Stimulated activated CD4-positive, alpha-beta T cell treated with anti-CD3 and anti-CD28 coated beads, Interleukin-15, amount 100 ng/mL, for 24 hours (primary cell): ENCODE data around the gene ANO9.

Source experiments
- DNase-seq: peaks from one replicate; pipeline ENCODE4 v3.0.0-alpha.2; 2020

The ANO9 gene, protein sequence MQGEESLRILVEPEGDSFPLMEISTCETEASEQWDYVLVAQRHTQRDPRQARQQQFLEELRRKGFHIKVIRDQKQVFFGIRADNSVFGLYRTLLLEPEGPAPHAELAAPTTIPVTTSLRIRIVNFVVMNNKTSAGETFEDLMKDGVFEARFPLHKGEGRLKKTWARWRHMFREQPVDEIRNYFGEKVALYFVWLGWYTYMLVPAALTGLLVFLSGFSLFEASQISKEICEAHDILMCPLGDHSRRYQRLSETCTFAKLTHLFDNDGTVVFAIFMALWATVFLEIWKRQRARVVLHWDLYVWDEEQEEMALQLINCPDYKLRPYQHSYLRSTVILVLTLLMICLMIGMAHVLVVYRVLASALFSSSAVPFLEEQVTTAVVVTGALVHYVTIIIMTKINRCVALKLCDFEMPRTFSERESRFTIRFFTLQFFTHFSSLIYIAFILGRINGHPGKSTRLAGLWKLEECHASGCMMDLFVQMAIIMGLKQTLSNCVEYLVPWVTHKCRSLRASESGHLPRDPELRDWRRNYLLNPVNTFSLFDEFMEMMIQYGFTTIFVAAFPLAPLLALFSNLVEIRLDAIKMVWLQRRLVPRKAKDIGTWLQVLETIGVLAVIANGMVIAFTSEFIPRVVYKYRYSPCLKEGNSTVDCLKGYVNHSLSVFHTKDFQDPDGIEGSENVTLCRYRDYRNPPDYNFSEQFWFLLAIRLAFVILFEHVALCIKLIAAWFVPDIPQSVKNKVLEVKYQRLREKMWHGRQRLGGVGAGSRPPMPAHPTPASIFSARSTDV

DNA sequence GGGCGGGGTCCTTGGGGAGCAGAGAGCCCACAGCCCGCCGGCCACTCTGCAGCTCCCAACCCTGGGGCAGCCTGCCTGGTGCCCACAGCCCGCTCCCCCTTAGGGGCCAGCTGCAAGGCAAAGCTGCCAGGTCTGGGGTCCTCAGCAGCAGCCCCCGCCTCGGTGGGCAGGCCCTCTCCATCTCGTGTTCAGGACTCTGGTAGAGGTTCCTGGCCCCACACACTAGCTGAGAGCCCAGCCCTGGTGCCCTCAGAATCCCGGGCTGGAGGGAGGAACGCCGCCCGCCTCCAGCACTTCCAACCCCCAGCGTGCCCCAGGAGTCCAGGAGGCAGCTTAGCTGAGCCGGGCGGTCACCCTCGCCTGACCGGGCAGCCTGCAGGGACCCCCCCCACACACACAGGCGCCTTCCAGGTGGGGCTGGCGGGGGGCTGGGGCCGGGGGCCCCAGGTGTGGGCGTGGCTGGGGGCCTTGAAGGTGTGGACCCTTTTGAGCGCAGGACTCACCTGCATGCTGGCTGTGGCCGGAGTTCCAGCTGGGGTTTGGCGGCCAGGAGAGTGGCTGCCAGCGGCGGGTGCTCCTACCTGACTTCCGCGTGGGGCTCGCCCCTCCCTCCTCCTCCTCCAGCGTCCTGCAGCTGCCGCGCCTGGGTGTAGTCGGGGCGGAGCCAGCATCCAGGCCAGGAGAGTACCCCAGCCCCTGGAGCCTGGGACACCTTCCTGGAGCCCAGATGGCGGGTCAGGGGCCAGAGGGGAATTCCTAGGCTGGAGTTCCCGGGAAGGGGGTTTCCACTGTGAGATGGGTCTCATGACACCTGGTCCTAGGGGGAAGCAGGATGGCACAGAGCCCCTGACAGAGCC is at the start of gene ANO9:
TSS of gene ANO9 (minus strand) at position 594 of the 857 bp plus-strand sequence. CDS start at position 509, 85 bp downstream.
- DNase-seq, result peak; percentile 80

- DNase-seq, result no peak
Observed at GRCh38 chr11:491358-491757, 49.5 kb upstream of the ANO9 start.

- no peak for DNase-seq
Observed at GRCh38 chr11:490930-491260, 49.1 kb upstream of the ANO9 start.

- no peak for DNase-seq
Observed at GRCh38 chr11:490186-490929, 48.5 kb upstream of the ANO9 start.

- no peak for DNase-seq
Observed at GRCh38 chr11:489610-490185, 47.9 kb upstream of the ANO9 start.

DNA sequence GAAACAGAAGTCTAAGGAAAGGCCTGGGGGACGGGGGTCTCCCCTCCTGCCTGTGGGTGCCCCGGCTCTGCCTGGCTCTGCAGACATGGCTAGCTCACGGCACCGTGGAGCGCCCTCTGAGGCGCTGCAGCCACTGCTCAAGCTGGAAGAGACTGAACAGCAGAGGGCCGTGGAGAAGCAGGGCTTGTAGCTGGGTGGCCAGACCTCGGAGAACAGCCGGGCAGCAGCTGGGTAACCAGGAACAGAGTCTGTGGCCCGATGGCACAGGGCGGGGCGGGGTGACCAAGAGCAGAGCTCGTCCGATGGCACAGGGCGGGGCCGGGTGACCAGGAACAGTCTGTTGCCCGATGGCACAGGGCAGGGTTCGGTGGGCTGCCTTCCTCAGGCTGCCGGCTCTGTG is 47.2 kb upstream of the ANO9 start:
- no peak for DNase-seq

GRCh38 chr11:488579-488978 is 46.8 kb upstream of the ANO9 start:
- no peak for DNase-seq

GRCh38 chr11:488062-488461 is 46.3 kb upstream of the ANO9 start:
- no peak for DNase-seq

- DNase-seq, result no peak
Observed at GRCh38 chr11:487571-488021, 45.8 kb upstream of the ANO9 start.

GRCh38 chr11:486189-486588 is 44.4 kb upstream of the ANO9 start:
- no peak for DNase-seq

DNA sequence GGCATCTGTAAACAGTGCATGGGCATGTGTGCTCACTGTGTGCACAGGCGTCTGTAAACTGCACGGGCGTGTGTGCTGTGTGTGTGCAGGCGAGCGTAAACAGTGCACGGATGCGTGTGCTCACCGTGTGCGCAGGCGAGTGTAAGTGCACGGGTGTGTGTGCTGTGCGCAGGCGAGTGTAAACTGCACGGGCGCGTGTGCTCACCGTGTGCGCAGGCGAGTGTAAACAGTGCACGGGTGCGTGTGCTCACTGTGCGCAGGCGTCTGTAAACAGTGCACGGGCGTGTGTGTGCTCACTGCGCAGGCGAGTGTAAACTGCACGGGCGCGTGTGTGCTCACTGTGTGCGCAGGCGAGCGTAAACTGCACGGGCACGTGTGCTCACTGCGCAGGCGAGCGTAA is 42.8 kb upstream of the ANO9 start:
- no peak for DNase-seq

GRCh38 chr11:479311-479710 is 37.5 kb upstream of the ANO9 start:
- no peak for DNase-seq

GRCh38 chr11:477052-477715 is 35.4 kb upstream of the ANO9 start:
- no peak for DNase-seq

GRCh38 chr11:476416-476815 is 34.6 kb upstream of the ANO9 start:
- DNase-seq, result no peak

GRCh38 chr11:475941-476340 is 34.1 kb upstream of the ANO9 start:
- DNase-seq, result no peak

DNA sequence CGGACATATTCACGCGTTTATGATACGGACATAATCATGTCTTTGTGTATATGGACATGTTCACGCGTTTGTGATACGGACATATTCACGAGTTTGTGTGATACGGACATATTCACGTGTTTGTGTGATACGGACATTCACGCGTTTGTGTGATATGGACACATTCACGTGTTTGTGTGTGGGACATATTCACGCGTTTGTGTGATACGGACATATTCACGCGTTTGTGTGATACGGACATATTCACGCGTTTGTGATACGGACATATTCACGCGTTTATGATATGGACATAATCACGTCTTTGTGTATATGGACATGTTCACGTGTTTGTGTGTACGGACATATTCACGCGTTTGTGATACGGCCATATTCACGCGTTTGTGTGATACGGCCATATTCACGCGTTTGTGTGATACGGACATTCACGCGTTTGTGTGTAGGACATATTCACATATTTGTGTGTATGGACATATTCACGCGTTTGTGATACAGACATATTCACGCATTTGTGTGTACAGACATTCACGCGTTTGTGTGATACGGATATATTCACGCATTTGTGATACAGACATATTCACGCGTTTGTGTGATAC is 33.2 kb upstream of the ANO9 start:
- DNase-seq, result no peak

- DNase-seq, result no peak
Observed at GRCh38 chr11:473962-474785, 32.4 kb upstream of the ANO9 start.

GRCh38 chr11:473415-473814 is 31.6 kb upstream of the ANO9 start:
- no peak for DNase-seq

GRCh38 chr11:472816-473215 is 31.0 kb upstream of the ANO9 start:
- DNase-seq, result no peak

DNA sequence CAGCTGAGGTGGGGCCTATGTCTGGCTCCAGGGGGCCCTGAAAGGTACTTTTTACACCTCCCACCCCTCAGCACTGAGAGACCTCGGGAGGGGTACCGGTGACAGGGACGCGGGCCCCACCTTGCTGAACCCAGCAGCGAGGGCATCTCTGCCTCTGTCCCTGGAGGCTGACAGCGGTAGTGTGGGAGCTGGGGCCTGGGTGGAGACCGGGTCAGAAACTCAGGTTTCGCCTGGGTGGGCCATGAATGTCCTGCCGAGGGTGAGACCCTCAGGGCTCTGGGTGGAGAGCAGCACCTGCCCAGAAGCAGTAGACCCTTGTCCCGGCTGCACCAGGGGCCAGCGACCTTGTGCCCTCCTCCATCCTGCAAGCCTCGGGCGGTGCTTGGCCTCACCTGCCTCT is 30.5 kb upstream of the ANO9 start:
- no peak for DNase-seq
